Stimulated activated CD4-positive, alpha-beta T cell treated with anti-CD3 and anti-CD28 coated beads, Interleukin-15, amount 100 ng/mL, for 24 hours (primary cell): ENCODE measurements around the gene KCNC3.

Experiments
- DNase-seq: peaks from one replicate; pipeline ENCODE4 v3.0.0-alpha.2; 2020

Gene KCNC3

GRCh38 chr19:50273821-50274220 lies 55.4 kb downstream of the KCNC3 start:
- no peak for DNase-seq

GRCh38 chr19:50272263-50272897 lies 56.8 kb downstream of the KCNC3 start:
- DNase-seq: no peak

- DNase-seq: no peak
Observed at GRCh38 chr19:50269653-50270052, 59.5 kb downstream of the KCNC3 start.

- DNase-seq: no peak
Observed at GRCh38 chr19:50268501-50268900, 60.7 kb downstream of the KCNC3 start.

- DNase-seq: no peak
Observed at GRCh38 chr19:50268041-50268440, 61.1 kb downstream of the KCNC3 start.

- DNase-seq: peak; percentile 64
Observed at GRCh38 chr19:50266896-50267295, 62.3 kb downstream of the KCNC3 start.

- no peak for DNase-seq
Observed at GRCh38 chr19:50266041-50266440, 63.1 kb downstream of the KCNC3 start.

GRCh38 chr19:50264483-50265186 lies 64.5 kb downstream of the KCNC3 start:
- DNase-seq: no peak

GRCh38 chr19:50263176-50263575 lies 66.0 kb downstream of the KCNC3 start:
- no peak for DNase-seq
